Measurements from ENCODE around the gene TRMT61A. TPM values are rescaled to one million over a fixed set of nuclear protein-coding genes. Genes with fewer than 3 reads are reported as not detected.

TRMT61A gene
- total and polyA plus RNA-seq, 2 of the 13 experiments (the other 11 are each of a cell fraction or from before 2014, with no cell fraction given), result 6.5 to 13.6 TPM

- TF ChIP-seq, protein P1, sequence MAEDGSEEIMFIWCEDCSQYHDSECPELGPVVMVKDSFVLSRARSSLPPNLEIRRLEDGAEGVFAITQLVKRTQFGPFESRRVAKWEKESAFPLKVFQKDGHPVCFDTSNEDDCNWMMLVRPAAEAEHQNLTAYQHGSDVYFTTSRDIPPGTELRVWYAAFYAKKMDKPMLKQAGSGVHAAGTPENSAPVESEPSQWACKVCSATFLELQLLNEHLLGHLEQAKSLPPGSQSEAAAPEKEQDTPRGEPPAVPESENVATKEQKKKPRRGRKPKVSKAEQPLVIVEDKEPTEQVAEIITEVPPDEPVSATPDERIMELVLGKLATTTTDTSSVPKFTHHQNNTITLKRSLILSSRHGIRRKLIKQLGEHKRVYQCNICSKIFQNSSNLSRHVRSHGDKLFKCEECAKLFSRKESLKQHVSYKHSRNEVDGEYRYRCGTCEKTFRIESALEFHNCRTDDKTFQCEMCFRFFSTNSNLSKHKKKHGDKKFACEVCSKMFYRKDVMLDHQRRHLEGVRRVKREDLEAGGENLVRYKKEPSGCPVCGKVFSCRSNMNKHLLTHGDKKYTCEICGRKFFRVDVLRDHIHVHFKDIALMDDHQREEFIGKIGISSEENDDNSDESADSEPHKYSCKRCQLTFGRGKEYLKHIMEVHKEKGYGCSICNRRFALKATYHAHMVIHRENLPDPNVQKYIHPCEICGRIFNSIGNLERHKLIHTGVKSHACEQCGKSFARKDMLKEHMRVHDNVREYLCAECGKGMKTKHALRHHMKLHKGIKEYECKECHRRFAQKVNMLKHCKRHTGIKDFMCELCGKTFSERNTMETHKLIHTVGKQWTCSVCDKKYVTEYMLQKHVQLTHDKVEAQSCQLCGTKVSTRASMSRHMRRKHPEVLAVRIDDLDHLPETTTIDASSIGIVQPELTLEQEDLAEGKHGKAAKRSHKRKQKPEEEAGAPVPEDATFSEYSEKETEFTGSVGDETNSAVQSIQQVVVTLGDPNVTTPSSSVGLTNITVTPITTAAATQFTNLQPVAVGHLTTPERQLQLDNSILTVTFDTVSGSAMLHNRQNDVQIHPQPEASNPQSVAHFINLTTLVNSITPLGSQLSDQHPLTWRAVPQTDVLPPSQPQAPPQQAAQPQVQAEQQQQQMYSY (CRISPR knock-in tag; IDR thresholded peaks at IDR 0.05), result no peak
- TF ChIP-seq HOXD1 (CRISPR knock-in tag; IDR thresholded peaks at IDR 0.05), result no peak
- TF ChIP-seq DMTF1 (CRISPR knock-in tag; IDR thresholded peaks at IDR 0.05), result no peak
- TF ChIP-seq ZNF609 (CRISPR knock-in tag; IDR thresholded peaks at IDR 0.05; ENCODE audit: borderline replicate concordance), result no peak
- 0 out of 2 replicates have a peak, but pooled peaks have one; percentile 36 for TF ChIP-seq DMAP1 (CRISPR knock-in tag; IDR thresholded peaks at IDR 0.05)
- no peak for TF ChIP-seq POGK (CRISPR knock-in tag; conservative IDR thresholded peaks at IDR 0.05)
- no peak for TF ChIP-seq U2AF2 (IDR thresholded peaks at IDR 0.05; ENCODE audit: low read depth, low read length)
- TF ChIP-seq PHF20 (CRISPR knock-in tag; IDR thresholded peaks at IDR 0.05), result no peak
- no peak for TF ChIP-seq RBM22 (optimal IDR thresholded peaks at IDR 0.05; ENCODE audit: low read length)
- no peak for TF ChIP-seq ZNF354B (CRISPR knock-in tag; IDR thresholded peaks at IDR 0.05)
- no peak for TF ChIP-seq MAFF (IDR thresholded peaks at IDR 0.05; ENCODE audit: low read depth, low read length)
- TF ChIP-seq SP2 (CRISPR knock-in tag; IDR thresholded peaks at IDR 0.05), result no peak
- no peak for TF ChIP-seq ZNF777 (CRISPR knock-in tag; IDR thresholded peaks at IDR 0.05)
- TF ChIP-seq SMYD3 (CRISPR knock-in tag; IDR thresholded peaks at IDR 0.05), result no peak
- TF ChIP-seq, protein P2, sequence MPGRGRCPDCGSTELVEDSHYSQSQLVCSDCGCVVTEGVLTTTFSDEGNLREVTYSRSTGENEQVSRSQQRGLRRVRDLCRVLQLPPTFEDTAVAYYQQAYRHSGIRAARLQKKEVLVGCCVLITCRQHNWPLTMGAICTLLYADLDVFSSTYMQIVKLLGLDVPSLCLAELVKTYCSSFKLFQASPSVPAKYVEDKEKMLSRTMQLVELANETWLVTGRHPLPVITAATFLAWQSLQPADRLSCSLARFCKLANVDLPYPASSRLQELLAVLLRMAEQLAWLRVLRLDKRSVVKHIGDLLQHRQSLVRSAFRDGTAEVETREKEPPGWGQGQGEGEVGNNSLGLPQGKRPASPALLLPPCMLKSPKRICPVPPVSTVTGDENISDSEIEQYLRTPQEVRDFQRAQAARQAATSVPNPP (CRISPR knock-in tag; IDR thresholded peaks at IDR 0.05), result no peak
Observed at GRCh38 chr14:103500148-103500990, 28.6 kb upstream of the TRMT61A start (continued).
